HG02884 (cell line): ENCODE data around the gene HAPSTR1.
"Not testable (repeated sequence)": the region's sequence is repeated elsewhere in the genome, so short reads cannot be mapped to it uniquely, and the experiment has no call there.

Experiments used
- ATAC-seq: cut with Tn5 transposase; IDR thresholded peaks from one replicate; pipeline ENCODE4 v1.9.1; 2021; ENCODE audit warnings: mild to moderate bottlenecking, moderate library complexity; ENCODE audit not compliant: unreplicated experiment

Gene HAPSTR1, protein sequence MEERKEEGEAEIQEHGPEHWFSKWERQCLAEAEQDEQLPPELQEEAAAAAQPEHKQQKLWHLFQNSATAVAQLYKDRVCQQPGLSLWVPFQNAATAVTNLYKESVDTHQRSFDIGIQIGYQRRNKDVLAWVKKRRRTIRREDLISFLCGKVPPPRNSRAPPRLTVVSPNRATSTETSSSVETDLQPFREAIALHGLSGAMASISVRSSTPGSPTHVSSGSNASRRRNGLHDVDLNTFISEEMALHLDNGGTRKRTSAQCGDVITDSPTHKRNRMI

DNA sequence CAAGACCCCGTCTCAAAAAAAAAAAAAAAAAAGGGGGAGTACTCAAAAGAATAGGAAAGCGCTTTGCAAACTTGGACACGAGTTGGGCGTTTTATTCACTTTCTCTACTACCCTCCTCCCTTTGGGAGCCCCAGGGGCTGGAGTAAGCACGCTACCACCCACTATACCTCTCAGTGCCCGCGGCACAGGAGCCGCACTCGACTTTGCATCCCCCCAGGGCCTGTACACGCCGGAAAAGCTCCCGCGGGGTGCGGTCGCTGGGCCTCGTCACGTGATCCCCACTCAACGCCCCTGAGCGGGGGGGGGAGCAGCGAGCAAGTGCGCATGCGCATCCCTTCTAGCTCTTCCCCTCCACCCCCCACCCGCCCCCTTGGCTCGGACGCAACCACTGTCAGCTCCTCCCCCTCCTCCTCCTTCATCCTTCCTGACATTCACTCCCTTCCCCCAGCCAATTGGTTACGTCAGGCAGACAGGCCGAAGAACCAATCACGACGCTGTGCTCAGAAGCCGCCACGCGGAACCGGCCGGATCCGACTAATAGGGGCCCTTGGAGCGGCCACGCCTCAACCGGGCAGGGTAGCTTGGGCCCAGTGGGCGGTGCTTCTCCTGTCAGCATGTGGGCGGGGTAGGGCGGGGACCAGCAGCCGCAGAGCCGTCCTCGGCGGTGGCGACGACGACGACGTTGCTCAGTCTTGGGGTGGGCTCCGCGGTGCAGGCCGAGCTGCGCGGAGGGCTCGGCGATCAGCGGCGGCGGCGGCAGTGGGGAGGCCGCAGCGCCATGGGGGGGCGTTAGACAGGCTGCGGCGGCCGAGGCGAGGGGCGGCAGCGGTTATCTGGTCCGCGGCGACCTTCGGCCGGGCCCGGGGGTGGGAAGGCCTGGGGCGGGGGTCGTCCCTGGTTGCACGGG lies at the start of gene HAPSTR1:
Gene HAPSTR1, plus strand, starts transcription at position 685 of the 907 bp plus-strand sequence. CDS start 401 bp downstream, outside the sequence.
- ATAC-seq = peak; percentile 88

DNA sequence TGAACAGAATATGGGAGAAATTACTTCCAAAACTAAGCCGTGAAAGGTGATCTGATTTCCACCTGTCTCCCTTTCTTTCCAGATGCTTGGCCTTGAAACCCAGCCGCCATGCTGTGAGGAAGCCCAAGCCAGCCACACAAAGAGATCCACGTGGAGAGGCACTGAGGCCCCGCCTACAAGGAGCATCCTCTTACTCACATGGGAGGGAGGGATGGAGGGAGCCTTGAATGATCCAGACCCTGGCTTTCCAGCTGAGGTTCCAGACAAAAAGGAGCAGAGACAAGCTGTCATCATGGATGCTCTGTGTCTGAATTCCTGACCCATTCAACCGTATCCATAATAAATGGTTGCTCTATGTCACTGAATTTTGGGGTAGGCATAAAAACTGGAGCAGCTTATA lies 48.9 kb upstream of the HAPSTR1 start:
- ATAC-seq = no peak

DNA sequence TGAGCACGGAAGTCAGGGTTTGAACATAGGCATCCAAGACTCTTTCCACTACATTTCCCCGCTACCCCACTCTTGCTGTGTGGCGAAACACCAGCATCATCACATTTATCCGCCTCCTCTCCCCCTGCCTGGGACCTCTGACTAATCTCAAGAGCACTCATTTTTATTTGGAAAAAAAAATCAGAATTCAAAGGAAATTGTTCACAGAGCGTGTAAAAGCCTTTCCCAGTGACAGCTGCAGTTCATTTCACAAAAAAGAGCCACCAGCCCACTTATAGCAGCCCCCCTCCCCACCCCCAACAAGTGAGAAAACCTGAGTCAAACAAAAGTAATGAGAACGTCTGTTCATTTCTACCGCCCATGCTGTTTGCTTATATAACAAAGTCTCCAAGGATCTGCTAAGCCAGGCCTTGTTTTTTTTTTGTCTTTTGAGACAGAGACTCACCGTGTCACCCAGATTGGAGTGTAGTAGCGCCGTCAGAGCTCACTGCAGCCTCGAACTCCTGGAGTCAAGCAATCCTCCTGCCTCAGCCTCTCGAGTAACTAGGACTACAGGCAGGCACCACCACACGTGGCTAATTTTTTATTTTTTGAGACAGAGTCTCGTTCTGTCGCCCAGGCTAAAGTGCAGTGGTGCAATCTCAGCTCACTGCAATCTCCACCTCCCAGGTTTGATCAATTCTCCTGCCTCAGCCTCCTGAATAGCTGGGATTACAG lies 48.3 kb upstream of the HAPSTR1 start:
- no peak for ATAC-seq

DNA sequence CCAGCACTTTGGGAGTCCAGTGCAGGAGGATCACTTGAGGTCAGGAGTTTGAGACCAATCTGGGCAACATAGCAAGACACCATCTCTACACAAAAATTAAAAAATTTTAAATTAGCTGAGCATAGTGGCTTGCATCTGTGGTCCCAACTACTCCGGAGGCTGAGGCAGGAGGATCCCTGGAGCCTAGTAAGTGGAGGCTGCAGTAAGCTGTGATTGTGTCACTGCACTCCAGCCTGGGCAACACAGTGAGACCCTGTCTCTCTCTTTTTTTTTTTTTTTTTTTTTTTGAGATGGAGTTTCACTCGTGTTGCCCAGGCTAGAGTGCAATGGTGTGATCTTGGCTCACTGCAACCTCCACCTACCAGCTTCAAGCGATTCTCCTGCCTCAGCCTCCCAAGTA lies 45.9 kb upstream of the HAPSTR1 start:
- not testable (repeated sequence) for ATAC-seq

DNA sequence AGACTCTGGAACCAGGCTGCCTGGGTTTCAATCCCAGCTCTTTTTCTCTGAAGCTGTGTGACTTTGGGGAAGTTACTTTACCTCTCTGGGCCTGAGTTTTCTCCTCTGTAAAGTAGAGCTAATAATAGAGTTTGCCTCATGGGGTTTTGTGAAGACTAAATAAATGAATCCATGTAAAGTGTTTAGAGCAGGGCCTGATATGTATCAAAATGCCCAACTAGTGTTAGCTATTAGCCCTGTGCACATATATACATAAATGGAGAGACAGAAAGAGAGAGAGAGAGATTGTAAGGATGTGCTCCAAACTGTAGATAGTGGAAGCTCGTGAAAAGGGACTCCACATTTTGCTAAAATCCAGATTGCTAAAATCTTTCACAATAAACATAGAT lies 44.8 kb upstream of the HAPSTR1 start:
- ATAC-seq = no peak

DNA sequence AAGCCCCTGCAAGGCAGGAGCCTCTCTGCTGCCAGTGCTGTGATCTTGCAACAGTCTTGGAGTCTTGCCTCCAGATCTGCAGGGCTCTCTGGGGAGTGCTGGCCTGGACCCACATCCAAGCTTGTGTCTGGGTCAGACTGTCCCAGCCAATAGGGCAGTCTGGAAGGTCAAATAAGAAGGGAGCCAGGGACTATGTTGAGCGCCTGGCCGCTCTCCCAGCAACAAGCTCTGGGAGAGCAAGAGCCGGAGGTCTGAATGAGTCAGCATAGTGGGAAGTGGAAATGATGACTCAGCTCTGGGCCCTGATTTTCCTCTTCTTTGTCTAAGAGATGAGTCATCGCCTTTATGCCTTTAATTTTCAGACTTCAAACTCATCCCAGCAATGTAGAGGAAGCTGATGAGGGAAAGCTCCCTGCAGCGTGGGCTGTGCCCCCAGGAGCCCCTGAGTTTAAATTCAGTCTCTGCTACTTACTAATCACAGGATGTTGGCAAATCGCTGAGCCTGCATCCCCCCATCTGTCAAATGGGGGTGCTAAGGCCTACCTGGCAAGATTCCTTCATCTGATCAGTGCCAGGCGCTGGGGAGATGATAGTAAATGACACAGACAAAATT lies 43.6 kb upstream of the HAPSTR1 start:
- ATAC-seq = peak; percentile 75

DNA sequence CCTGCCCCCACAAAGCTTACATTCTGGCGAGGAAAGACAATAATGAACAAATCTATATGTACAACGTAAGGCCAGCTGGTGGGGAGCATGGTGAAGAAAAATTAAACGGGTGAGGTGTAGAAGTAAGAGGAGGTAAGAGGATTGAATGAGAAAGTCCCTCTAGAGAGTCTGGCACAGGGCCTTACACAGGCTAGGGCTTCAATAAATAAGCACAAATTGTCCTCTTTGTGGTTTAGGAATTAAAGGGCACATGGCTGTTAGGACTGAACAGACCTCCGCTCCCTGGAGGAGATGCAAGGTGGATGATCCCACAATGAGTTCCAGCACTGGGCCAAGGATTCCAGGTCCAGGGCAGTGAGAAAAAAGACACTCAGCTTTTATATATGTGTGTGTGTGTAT lies 43.1 kb upstream of the HAPSTR1 start:
- no peak for ATAC-seq

DNA sequence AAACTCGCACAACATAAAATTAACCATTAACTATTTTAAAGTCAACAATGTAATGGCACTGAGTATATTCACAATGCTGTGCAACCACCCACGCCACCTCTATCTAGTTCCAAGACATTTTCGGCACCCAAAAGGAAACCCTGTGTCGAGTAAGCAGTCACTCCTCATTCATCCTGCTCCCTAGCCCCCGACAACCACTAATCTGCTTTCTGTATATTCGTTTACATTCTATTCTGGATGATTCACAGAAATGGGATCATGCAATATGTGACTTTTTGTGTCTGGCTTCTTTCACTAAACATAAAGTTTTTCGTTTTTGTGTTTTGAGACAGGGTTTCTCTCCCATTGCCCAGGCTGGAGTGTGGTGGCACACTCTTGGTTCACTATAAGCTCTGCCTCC lies 42.2 kb upstream of the HAPSTR1 start:
- ATAC-seq = no peak

DNA sequence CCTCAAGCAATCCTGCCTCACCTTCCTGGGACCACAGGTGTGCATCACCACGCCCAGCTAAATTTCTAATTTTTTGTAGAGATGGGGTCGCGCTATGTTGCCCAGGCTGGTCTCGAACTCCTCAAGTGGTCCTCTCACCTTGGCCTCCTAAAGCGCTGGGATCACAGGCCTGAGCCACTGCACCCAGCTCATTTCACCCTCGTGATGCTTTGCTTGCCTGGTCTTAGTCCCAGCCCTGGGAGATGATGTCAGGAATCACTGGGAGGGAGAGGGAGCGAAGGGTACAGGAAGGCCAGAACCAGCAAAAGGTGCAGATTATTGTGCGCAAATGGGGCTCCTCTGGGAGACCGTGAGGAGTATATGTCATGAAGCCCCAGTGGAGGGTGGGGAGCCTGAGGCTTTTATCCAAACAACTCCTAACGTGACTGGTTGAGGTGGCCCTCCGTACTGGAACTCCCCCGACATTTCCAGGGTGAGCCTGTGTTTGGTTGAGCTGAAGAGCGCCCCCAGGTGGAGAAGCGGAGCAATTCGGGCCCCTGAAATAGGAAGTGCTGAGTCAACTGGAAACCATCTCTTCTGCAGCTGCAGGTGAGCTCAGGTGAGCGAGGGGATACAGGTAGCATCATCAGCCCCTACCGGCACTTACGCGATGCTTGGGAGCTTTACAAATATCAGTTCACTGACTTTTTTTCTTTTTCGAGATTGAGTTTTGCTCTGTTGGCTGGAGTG lies 41.2 kb upstream of the HAPSTR1 start:
- no peak for ATAC-seq

DNA sequence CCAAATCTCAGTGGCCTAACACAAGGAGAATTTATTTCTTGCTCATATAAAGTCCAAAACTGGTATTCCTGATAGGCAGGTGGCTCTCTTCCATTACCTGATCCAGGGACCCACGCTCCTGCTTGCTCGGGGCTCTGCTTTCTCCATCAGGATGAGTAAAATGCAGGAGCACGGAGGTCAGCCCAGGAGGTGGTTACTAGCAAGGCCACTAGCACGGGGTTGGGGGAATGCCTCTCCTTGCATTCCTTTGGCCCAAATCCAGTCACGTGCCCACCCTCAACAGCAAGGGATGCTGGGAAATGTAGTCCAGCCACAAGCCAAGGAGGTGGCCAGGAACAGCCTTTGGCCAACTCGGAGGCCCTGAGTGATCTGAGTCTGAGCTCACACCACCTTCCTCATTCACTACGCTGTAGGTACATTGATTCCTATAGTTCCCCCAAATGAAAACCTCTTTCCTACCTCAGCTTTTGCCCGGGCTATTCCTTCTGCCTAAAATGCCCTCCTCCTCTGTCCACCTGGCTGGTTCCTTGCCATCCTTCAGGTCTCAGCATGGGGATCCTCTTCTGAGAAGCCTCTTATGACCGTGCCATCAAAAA lies 38.3 kb upstream of the HAPSTR1 start:
- ATAC-seq = no peak

DNA sequence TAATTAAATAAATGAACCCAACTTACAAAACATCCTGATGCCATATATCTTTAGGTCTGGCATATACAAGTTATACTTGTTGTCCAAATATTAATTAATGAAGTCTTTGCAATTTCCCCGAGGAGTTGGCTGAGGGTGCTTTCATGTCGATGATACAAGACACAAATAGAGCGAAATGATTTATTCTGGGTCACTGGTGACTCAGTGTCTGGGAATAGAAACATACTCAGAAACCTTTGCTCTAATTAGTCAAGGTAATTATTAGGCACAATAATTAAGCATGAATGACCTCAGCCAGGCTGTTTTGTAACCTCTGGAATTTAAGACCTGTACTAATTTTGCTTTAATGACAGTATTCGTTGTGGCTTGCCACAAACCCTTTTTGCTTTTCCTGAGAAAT lies 37.0 kb upstream of the HAPSTR1 start:
- ATAC-seq = no peak

DNA sequence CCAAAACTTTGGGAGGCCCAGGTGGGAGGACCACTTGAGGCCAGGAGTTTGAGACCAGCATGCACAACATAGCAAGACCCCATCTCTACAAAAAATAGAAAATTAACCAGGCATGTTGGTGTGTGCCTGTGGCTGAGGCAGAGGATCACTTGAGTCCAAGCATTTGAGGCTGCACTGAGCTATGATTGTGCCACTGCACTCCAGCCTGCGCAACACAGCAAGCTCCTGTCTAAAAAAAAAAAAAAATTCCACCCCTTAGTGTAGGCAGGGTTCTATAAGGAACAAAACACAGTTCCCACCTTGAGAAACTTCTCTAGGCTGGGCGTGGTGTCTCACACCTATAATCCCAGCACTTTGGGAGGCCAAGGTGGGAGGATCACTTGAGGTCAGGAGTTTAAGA lies 36.3 kb upstream of the HAPSTR1 start:
- ATAC-seq = no peak

DNA sequence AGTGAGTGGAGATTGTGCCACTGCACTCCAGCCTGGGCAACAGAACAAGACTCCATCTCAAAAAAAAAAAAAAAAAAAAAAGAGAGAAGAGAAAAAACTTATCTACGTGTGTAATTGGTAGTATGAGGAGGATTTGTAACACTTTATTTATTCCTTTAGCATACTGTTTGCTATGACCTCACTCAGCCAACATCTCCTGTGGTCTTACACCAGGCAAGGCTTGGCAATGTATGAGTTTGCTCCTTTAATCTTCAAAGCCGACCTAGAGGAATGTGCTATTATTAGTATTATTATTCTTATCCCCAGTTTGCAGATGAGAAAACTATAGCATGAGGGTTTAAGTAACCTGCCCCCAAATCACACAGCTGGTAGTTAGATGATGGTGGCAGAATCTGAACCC lies 35.8 kb upstream of the HAPSTR1 start:
- no peak for ATAC-seq

DNA sequence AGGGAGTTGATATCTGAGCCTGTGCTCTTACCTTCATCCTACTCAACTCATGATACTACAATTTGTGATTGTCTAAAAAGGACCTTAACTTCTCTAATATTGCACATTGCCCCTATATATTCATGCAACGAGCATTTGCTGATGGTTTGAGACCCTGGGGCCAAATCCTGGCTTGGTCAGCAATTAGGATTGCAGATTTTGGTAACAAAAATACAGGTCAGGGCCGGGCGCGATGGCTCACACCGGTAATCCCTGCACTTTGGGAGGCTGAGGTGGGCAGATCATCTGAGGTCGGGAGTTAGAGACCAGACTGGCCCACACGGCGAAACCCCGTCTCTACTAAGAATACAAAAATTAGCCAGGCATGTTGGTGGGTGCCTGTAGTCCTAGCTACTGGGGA lies 35.4 kb upstream of the HAPSTR1 start:
- no peak for ATAC-seq

DNA sequence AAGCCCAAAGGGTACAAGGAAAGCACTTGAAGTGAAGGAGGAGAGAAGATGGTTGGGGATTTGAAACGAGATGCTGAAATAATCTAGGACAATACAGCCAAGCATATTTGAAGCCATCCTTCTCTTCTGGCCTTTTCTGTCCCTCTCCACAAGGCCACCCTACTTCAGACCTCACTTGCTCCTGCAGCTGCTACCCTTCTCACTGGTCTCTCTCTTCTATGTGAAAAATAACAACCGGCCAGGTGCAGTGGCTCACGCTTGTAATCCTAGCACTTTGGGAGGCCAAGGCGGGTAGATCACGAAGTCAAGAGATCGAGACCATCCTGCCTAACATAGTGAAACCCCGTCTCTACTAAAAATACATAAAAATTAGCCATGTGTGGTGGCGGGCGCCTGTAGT lies 33.2 kb upstream of the HAPSTR1 start:
- ATAC-seq = no peak

DNA sequence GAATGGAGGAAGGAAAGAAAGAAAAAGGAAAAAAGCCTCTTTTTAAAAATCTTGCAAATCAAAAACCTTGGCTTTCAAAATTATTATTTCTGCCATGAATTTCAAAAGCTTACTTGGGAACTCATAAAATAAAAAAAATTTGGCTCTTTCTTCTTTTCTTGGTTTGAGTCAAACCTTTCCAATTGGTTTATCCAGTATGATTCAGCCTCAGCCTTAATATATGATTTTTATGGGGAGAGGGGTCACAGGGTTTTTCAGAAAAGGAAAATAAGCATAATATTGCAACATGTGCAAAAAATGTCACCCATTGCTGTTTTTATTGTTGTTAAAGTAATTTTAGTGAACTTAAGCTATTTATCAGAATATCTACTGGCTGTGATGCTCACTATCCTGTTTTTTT lies 31.2 kb upstream of the HAPSTR1 start:
- no peak for ATAC-seq

DNA sequence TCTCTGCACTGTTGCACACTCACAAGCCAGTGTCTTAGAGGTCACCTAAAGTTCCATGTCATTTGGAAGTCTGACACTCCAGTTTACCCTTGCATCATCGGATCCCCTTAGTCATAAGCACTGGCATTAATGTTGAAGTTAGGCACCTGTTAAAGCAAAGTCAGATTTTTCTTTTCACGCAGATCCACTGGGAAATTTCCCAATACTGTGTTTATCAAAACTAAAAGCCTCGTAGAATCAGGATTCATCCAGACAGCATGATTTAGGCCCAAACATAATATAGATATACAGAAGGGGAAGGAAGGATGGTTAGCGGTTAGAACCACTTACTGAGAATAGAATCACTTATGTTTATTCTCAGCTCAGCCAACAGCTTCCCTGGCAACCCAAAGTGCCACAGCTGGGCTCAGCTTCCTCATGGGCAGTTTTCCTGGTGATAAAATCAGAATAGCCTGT lies 30.1 kb upstream of the HAPSTR1 start:
- no peak for ATAC-seq

DNA sequence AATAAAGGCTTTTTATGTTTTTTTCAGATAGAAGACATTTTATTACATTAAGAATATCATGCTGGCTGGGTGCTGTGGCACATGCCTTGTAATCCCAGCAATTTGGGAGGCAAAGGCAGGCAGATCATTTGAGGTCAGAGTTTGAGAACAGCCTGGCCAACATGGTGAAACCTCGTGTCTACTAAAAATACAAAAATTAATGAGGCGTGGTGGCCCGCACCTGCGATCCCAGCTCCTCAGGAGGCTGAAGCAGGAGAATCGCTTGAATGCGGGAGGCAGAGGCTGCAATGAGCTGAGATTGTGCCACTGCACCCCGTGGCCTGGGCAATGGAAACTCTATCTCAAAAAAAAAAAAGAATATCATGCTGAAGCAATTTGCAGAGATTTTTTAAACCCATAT lies 29.1 kb upstream of the HAPSTR1 start:
- no peak for ATAC-seq

DNA sequence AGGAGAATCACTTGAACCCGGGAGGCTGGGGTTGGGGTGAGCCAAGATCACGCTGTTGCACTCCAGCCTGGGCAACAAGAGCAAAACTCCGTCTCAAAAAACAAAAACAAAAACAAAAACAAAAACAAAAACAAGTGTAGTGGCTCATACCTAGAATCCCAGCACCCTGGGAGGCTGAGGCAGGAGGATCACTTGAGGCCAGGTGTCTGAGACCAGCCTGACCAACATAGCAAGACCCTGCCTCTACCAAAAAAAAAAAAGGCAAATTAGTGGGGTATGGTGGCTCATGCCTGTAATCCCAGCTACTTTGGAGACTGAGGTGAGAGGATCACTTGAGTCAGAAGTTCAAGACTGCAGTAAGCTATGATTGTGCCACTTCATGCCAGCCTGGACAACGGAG lies 26.4 kb upstream of the HAPSTR1 start:
- ATAC-seq = no peak

DNA sequence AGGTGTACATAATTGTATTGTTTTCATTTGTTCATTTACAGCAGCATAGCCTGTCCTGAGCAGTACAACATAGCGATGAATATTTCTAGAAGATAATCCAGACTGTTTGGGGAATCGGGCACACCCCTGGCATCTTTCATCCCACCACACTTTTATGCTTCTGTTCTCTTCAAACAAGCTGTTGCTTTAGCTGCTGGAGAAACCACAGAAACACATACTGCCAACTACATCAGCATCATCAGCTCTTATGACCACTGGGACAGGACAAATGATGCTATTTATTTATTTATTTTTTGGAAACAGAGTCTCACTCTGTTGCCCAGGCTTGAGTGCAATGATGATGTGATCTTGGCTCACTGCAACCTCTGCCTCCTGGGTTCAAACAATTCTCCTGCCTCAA lies 22.6 kb upstream of the HAPSTR1 start:
- ATAC-seq = no peak
